A549 (cell line): ENCODE measurements around the gene TRIP6.

Source experiments
- CTCF ChIP-seq: fragments of >200 bp; sonication (Bioruptor Twin); formaldehyde crosslinking; IDR thresholded peaks from 3 replicates; pipeline ENCODE4 v1.5.1; 2016
- ELK1 ChIP-seq: fragments of 150-350 bp; IDR thresholded peaks from 2 replicates; pipeline ENCODE4 v1.6.1; 2014; ENCODE audit warnings: low read depth, mild to moderate bottlenecking, low read length
- EP300 ChIP-seq, 2 experiments: fragments of >200 bp; sonication (Bioruptor Twin); formaldehyde crosslinking; IDR thresholded peaks; 2 replicates in 1 of 2; 3 replicates in 1 of 2; pipeline ENCODE4 v1.6.1; 2016 to 2017
- POLR2AphosphoS2 ChIP-seq: conservative IDR thresholded peaks from 2 replicates; pipeline ENCODE4 v1.6.1; 2012; ENCODE audit warnings: low read length, improper control_type of control experiment, inconsistent platforms
- RCOR1 ChIP-seq: fragments of 150-350 bp; IDR thresholded peaks from 2 replicates; pipeline ENCODE4 v1.6.1; 2014; ENCODE audit warnings: antibody characterized with exemption, low read length, low read depth
- SMC3 ChIP-seq: fragments of >200 bp; sonication (Bioruptor Twin); formaldehyde crosslinking; IDR thresholded peaks from 3 replicates; pipeline ENCODE4 v1.6.1; 2018; ENCODE audit warnings: inconsistent platforms

- TF ChIP-seq ELK1 (no peak), EP300 (IDR thresholded peaks at IDR 0.05) (no peak), POLR2AphosphoS2 (no peak), CTCF (peak; percentile 94), RCOR1 (no peak), SMC3 (peak; percentile 90)
These were observed 27.9 kb downstream of the TRIP6 start for GRCh38 chr7:100894860-100895700.
